DMS79 (cell line): ENCODE measurements around the gene PEMT.
A peak's percentile ranks its signal among the peaks of the same experiment; 100 is the strongest.
"Not testable (repeated sequence)": the region's sequence is repeated elsewhere in the genome, so short reads cannot be mapped to it uniquely, and the experiment has no call there.

ENCODE experiments used
- DNase-seq: peaks from one replicate; lab custom pipeline; 2025; lab: John Stamatoyannopoulos, UW

The PEMT gene

DNA sequence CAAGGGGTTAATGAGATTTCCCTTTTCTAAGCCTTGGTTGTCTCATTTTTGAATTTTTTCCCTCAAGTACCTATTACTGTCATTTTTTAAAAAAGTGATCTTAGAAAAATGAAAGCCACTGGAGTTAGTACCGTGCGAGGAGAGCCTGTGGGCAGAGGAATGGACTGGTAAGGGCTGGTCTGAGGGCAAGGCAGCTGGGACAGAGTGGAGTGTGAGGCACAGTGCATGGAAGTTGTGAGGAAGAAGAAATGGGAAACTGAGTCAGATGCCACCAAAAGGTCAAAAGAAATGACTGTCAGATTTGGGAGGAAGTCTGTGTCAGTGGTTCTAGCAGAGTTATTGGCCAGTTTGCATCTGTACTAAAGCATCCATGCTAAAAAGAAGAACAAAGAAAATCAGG lies 103.5 kb downstream of the PEMT start:
- no peak for DNase-seq

DNA sequence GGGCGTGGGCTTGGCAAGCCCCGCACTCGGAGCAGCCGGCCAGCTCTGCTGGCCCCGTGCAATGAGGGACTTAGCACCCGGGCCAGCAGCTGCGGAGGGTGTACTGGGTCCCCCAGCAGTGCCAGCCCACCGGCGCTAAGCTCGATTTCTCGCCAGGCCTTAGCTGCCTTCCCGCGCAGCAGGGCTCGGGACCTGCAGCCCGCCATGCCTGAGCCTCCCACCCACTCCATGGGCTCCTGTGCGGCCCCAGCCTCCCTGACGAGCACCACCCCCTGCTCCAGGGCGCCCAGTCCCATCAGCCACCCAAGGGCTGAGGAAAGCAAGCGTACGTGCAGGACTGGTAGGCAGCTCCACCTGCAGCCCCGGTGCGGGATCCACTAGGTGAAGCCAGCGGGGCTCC lies 105.1 kb downstream of the PEMT start:
- not testable (repeated sequence) for DNase-seq

DNA sequence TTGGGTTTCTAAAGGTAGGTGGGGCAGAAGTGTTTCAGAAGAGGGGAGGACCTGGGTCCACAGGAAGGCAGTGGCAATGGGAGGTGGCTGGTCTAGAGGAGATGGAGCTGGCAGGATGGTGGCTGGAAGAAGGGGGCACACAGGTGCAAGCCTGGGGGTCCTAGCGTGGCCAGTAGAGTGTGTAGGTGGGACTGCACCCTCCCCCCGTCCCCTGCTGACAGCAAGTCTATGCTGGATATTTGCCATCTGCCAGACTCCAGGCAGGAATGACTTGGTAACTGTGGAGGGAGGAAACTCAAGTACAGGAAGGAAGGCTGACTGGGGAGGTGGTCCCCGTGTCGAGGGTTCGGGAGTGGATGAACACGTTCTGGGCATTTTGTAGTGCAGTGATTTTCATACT lies 106.1 kb downstream of the PEMT start:
- no peak for DNase-seq

DNA sequence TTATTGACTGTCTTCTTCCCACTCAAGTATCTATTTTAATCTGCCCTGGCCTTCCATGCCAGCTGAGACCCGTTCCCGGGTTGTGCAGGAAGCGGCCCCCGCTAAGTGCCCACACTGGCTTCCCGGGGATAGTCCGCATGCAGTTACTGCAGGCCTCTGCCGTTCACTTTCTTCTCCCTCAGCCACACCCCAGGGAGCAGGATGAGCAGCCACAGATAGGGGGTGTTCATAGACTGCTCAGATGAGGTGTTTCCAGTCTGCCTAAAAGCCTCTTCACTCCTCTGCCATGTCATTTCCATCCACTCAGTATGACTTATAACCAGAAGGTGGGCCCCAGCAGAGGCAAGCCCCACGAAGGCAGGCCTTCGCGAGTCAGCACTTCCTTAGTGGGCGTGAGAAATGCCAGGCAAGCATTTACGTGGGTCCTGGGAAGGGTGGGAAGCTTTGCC lies 107.0 kb downstream of the PEMT start:
- no peak for DNase-seq

DNA sequence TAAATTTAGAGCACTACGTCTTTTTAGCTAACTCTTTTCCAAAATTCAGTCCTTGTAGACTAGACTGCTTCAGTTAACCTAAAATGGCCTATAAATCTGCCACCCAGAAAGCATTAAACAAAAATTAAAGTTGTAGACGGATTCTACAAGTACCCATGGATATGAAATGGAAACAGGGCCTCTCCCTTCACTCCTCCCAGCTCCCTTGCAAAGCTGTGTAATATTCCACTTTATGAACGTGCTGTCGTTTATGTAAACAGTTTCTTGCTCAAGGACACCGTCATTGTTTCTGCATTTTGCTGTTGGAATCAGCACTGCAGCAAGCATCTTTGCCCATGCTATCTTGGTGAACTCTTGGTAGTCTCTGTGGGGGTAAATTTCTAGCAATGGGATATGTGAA lies 109.6 kb downstream of the PEMT start:
- no peak for DNase-seq

DNA sequence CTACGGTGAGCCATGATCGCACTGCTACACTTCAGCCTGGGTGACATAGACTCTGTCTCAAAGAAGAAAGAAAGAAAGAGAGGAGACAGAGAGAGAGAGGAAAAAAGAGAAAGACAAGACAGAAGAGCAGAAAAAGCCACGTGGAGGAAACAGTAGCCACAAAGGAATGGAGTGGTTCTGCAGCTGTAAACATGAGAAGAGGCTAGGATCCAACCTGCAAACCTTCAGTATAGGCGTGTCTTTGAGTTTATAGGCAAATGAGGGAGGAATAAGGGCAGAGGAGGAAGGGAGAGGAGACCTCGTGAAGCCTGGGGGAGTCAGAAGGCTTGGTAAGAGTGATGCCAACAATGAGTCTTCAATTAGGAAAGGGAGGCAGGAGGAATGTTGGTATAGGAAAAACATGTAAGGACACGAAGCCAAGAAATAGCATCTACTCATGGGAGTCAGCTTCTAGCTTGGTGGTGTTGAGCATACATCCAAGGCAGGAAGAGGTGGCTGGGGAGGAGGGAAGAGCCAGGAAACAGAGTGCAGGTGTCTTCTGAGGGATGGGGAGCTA lies 110.8 kb downstream of the PEMT start:
- no peak for DNase-seq

DNA sequence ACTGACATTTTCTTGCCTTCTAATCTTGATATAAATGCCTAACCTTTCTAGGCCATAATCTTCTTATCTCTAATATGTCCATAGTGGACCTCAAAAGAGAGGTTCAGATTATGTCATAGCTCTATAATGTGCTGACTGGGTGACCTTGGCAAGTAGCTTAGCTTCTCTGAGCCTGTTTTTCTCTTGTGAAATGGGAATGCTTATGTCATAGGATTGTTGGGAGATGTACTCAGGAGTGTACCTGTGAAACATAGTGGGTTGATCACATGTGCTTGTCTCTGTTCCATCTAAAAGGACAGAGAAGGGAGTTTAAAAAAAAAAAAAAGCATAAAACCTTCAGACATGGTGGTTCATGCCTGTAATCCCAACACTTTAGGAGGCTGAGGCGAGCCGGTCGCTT lies 112.3 kb downstream of the PEMT start:
- no peak for DNase-seq

DNA sequence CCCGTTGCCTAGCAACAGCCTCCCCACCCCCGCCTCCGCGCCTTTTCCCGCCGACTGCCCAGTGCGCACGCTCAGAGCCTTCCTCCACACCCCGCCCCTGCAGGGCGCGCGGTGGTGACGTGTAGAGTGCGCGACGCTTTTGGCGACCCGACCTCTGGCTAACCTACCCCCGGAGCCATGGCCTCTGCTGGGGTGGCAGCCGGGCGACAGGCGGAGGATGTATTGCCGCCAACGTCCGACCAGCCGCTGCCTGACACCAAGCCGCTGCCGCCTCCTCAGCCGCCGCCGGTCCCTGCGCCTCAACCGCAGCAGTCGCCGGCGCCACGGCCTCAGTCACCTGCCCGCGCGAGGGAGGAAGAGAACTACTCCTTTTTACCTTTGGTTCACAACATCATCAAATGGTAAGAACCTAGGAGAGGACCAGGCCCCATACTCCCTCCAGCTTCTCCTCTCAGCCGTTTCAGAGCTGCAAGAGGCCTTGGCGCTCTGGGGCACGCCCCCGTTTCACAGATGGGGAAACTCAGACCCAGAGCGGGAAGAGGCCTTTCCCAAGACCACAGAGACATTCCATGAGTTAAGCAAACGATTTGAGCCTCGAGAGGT lies 114.5 kb downstream of the PEMT start, which contains the start of gene MED9:
Gene MED9, plus strand, starts transcription at position 136 of the 603 bp plus-strand sequence. Its CDS starts 42 bp downstream, at position 178.
- DNase-seq: peak; percentile 62

DNA sequence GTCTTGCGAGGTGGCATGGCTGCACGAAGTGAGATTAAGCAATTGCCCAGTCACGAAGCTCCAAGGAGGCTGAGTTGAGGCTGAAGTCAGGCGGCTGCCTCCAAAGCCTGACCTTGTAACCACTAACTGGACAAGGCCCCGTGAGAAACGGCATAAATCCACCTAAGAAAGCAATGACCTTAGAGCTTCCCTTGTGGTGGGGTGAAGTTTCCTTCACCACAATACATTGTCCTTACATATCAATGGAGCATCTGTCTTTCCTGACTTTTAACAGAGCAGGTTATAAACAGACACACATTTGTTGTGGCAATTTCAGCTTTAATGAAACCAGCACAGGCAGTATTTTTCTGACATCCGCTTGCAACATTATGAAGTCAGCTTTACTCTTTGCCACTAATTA lies 117.2 kb downstream of the PEMT start:
- no peak for DNase-seq

DNA sequence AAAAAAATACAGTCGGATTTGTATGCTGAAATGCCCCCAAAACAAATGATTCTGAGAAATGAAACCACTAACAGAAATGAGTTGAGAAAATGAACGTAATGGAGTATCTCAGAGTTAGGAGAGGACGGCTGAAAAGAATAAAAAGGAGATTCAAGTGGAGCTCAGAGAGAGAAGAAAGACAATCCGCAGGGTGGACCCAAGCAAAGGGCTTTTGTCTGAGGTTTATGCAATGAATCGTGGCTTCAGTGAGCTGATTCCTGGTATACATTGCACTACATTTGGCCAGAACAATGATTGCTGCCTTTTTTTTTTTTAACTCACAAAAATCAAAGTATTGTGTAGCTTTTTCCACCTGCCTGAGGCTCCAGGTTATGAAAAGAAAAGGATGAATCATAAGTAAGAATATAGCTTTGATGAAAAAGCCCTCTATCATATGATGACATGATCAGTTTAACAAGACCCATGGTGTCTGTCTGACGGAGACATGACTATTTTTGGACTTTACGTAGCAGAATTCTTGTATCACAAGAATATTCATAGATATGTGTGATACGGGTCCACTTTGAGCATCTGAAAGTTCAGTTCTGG lies 119.1 kb downstream of the PEMT start:
- DNase-seq: no peak

DNA sequence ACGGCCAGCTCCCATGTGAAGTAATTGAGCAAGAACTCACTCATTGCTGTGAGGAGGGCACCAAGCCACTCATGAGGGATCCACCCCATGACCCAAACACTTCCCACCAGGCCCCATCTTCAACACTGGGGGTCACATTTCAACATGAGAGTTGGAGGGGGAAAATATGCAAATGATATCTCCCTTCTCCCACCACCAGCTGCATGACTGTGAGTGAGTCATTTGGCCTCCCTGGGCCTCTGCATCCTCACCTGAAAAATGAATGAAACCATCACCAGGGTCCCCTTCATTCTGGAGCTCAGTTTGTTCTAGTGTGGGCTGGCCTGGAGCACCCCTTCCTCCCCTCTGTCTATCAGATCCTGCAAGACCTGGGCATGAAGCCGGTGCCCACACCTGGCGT lies 121.5 kb downstream of the PEMT start:
- no peak for DNase-seq

DNA sequence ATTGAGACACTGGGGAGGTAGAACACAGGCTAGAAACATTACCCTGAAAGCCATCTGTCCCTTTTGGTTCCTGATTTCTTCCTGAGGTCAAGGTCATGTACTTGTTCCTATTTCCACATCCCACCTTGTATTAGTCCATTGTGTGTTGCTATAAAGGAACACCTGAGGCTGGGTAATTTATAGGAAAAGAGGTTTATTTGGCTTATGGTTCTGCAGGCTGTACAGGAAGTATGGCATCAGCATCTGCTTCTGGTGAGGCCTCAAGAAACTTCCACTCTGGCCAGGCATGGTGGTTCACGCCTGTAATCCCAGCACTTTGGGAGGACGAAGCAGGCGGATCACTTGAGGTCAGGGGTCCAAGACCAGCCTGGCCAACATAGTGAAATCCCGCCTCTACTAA lies 122.2 kb downstream of the PEMT start:
- no peak for DNase-seq

DNA sequence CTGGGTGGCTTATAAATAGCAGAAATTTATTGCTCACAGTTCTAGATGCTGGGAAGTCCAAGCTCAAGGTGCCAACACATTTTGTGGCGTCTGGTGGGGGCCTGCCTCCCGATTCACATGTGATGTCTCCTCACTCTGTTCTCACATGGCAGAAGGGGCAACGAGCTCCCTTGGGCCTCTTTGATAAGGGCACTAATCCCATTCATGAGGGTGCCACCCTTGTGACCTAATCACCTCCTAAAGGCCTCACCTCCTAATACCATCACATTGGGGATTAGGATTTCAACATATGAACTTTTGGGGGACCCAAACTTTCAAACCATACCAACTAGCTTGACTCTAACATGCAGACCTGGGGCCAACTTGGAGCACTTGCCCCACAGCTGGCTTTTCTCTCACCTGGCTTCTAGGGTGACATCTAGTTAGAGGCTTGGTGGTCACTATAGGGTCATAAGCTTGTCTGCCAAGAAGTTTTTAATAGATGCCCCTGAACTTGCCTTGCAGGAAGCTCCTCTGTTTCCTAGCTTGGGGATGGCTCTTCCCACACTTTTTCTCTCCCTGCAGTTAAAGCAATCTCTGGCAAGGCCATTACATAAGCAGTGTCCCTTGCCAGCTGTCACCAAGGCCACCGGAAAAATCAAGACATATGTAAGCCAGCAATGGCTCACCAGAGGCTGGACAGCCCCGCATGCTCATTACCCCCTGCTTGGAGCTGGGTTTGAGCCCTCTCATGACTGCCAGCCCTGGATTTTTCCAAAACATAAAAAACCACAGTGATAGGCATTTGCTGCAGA lies 123.1 kb downstream of the PEMT start:
- DNase-seq: no peak

DNA sequence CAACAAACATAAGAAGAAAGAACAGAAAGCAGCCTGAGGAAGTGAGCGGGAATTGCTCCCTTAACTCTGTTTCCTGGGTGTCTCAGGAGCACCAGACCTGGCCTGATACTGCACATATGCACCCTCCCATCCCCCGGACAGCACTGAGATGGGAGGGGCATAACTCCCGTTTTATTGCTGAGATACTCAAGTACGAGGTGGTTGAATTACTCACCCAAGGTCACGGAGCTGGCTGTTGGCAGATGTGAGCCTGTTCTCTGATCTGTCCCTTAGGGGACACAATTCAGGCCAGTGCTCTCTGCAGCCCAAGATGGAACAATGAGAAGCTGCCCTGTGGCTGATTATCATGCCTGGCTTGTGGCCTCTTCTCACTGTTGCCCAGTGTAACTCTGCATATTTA lies 123.8 kb downstream of the PEMT start:
- no peak for DNase-seq

DNA sequence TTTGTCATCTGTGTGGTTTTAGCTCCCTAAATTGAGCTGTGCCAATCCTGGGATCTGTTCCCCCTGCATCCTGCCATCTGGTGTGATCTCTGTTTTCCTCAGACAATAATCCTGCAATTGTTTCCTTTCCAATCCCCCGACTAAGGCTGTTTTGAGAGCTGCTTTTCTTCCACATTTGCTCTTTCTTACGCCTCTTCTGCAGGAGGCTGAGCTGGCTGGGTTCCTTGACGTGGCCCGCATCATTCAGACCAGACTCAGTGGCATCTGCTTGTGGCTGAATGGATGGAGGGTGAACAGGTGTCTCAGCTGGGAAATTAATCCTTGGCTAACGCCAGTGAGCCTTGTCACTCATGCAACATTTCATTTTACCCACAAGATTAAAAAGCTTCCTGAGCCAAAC lies 124.5 kb downstream of the PEMT start:
- no peak for DNase-seq

DNA sequence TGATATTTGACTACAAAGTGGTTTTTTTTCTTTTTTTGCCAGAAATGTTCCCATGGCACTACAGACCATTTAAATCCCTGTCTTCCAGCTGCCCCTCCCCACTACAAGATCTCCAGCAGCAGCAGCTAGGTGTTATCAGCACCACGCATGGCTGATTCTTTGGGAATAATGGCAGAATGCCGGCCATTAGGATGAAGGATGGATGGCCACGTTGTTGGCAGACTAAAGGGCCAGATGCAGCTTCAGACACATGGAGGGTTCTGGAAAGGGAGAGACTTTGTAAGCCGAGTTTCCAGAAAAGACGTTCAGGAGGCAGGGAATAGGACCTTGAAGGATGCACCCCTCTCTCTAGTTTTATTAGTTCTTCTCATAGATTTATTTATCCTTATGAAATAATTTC lies 125.0 kb downstream of the PEMT start:
- DNase-seq: no peak

DNA sequence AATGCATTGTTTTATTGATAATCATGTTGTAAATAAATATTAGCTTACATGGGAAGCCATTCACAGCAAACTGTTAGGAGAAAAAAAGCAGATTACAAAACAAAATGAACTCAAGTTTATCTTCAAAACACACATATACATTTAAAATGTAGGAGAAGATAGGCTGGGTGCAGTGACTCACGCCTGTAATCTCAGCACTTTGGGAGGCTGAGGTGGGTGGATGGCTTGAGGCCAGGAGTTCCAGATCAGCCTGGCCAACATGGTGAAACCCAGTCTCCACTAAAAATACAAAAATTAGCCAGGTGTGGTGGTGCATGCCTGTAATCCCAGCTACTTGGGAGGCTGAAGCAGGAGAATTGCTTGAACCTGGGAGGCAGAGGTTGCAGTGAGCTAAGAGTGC lies 125.6 kb downstream of the PEMT start:
- DNase-seq: not testable (repeated sequence)

DNA sequence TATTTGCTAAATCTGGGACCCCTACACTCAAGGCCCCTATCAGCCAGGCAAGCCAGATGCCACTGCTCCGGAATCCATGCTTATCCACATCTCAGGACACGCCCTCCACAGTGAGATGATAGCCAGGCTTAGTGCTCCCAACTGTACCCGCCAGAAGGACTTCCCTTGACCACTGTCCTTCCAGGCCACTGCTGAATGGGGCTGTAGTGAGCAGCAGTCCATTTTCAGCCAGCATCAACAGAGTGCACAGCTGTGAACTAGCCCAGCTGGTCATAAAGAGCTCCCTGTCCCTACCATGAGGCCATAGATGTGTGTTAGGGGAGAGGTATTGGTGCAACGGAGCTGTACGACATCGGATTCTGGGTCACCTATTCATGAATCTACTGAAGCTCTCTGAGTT lies 127.7 kb downstream of the PEMT start:
- no peak for DNase-seq

DNA sequence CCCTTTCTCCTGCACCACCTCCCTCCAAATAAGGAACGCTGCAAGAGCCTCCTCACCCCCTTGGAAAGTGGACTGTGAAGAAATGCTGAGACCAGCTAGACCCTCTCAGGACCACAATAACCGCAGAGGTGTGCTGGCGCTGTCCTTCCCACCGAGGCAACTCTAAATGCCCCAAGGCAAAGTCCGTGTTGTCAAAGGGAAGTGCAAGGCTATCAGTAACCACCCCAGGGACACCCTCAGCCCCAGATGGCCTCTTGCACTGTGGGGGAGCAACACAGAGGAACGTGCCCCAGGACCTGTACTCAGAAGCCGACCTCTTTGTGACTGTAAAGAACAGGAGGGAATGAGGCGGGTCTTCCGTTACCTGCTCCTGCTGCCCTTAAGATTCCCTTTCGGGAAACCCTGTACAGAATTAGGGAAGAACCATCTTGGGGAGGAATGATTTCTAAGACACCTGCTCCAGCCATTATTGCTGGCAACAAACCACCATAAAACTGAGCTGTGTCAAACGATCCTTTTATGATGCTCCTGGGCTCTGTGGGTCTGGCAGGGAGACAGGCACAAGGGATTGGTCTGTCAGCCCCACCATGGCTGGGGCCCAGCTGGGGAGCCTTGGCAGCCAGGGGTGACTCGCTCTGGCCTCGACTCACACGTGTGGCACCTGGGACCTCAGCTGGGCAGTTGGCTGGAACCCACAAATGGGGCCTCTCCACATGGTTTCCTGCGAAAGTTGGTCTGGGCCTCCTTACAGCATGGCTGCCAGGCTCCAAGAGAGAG lies 129.3 kb downstream of the PEMT start:
- DNase-seq: no peak

DNA sequence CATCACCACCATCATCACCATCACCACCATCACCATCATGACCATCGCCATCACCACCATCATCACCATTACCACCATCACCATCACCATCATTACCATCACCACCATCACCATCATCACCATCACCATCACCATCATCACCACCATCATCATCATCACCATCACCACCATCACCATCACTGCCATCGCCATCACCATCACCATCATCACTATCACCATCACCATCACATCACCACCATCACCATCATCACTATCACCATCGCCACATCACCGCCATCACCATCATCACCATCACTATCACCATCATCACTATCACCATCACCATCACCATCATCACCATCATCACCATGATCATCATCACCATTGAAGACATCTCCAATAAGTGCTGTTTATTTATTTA lies 131.5 kb downstream of the PEMT start:
- DNase-seq: no peak

DNA sequence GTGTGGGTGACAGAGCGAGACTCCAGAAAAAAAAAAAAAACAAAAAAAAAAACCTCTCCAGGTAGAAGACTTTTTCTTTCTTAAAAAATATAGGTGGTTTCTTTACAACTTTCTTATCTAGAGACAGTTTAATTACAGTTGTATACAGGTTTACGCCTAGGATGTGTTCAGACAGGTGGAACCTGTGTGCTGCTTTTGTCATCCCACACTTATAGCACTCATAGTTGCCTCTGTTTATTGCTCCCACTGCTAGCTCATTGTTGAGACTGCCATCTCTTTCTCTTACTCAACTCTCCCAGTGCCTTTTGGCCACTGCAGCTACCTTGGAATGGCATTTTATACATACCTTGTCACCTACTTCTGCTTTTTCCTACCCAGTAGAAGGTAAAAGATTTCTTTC lies 133.8 kb downstream of the PEMT start:
- no peak for DNase-seq

DNA sequence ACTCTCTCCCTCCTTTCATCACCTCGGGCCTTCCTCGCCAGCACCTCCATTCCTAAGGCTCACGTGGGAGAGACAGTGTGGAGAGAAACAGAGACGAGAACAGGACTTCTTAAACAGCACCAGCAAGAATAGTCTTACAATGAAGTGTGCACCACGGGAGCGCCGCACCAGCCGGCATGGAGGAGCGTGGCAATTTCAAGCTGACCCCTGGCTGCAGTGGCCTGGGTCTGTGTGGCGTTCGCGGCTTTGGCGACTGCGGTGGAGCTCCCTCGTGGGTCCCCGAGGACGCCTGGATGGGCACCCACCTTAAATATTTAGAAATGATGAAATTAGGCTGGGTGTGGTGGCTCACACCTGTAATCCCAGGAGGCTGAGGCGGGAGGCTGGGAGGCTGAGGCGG lies 135.3 kb downstream of the PEMT start:
- DNase-seq: no peak
